HG03469 (cell line): ENCODE data around the gene FAN1.

Experiments used
- ATAC-seq: cut with Tn5 transposase; IDR thresholded peaks from one replicate; pipeline ENCODE4 v1.9.1; 2021; ENCODE audit warnings: mild to moderate bottlenecking, moderate library complexity, moderate number of reproducible peaks; ENCODE audit not compliant: unreplicated experiment

FAN1 gene

DNA sequence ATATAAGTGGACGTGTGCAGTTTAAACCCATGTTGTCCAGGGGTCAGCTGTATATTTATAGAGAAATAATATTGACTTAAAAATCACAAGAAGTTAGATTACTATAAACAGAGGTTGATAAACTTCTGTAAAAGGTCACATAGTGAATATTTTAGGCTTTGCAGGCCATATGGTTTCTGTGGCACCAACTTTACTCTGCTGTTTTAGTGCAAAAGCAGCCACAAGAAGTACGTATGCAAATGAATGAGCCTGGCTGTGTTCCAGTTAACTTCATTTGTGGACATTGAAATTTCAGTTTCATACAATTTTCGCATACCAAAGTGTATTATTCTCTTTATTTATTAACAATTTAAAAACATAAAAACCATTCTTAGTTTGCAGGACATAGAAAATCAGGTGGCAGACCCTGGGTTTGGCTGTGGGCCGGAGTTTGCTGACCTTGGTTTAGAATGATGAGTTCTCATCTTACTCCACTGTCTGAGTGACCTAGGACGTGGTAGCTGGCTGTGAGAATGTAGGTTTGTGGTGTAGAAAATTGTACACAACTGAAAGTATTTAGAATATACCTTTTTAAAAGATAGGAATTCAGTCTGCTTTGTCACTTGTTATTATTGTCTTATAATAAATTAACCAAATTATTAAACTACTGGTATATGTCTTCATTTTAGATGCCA lies 16.3 kb downstream of the FAN1 start:
- ATAC-seq, result no peak

DNA sequence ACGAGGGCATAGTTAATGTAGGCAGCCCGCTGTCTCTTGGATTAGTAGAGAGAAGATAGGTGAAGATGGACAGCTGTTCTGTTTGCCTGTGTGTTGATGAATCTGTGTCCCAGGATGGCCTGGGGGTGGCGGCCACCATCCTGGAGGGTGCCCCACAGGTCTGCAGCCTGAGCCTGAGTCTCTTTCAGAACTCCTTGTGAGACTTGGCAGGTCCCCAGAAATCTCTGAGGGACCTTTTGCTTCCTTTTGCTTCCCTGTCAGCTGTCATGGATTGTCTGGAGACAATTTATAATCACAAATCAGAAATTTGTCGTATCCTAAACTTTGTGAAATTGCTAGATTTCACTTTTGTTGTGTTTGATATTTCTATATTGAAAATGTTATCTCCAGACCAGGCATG lies 17.4 kb downstream of the FAN1 start:
- ATAC-seq, result no peak

DNA sequence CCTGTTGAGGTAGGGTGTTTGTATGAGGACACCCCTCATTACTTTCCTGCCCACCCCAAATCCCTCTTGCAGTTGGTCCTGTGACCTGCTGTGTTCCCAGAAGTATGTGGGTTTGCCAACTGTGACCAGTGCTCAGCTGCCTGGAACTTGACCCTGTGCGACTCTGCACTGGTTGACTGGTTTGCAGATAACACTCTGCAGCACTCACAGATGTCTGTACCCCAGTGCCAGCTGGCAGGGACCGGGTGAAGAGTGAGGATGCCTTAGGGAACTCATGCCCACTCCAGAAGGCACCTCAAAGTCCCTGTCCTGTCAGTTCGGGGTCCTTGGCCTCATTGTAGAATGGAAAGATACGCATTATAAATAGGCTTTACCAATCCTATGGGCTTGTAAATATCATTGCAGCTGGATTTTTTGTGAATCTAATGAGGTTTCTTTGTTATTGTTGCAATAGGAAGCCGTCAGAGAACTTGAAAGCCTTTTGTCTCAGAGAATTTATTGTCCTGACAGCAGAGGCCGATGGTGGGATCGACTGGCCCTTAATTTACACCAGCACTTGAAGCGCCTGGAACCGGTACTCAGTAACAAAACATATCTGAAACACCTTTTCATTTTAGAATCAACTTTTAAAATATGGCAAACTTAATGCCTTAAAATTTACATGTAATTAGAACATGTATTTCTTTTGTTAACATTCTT lies 18.2 kb downstream of the FAN1 start:
- no peak for ATAC-seq

DNA sequence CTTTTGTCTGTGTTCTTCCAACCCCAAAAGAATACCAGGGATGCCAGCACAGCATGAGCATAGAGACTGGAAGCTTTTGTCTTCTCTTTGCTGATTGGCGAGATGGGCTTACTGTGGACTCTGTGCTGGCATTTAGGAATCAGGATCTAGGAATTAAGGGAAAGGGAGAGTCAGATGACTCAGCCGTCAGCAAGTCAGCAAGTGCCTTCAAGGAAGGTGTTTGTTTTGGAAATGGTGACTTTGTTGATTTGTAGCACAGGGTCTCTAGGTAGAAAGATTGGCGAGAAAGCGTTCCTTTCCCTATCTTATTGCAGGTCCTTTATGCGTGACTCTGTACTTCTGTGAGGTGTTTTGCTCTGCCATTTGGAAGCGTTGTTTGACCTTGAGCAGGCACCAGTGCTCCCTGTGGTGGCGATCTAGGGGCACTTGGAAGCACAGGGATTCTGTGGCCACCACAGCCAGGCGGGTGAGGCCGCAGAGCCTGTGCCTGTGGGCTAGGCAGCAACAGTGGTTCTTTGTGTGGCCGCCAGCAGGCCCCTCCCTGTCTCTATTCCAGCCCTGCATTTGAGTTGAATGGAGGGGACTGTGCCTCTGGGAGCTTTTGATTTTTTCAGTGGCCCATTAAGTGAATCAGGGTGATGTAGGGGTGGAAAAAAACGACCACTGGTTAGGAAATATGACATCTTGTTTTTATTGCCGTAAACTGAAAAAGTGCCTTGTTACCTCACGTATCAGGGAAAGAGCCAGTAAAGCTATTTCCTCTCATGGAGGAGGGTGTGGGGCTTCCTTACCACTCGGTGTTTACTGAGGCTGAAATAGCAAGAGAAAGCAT lies 19.0 kb downstream of the FAN1 start:
- ATAC-seq, result no peak

DNA sequence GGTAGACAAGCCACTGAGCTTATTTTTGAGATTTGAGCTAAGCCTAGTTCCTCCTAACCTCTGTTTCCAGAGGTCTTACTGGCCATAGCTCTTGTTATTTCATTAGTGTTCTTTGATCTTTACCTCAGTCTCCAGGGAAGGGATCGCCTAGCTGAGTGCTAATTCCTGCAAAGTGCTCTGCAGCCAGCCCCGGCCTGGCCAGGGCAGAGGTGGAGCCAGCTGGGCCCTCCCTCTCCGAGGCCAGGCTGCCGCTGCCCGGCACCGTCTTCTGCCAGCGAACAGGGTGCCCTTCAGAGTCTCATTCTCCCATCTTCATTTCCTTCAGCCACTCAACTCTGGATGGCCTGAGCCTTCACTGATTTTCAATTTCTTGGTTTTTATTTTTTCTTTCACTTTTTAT lies 19.7 kb downstream of the FAN1 start:
- ATAC-seq, result no peak

DNA sequence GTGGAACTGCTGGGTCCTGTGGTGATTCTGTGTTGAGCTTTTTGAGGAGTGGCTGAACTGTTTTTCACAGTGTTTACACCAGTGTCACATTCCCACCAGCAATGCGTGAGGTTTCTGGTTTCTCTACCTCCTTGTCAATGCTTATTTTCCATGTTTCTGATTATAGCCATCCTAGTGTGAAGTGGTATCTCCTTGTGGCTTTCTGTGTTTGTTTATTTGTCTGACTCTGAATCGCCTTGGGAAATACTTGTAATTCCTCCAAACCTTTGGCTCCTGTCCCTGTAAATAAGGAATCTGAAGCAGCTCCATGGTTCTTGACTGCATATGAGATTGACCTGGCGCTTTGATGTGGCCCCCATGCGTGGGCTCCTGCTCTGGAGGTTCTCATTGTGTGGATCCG lies 20.6 kb downstream of the FAN1 start:
- ATAC-seq, result no peak

DNA sequence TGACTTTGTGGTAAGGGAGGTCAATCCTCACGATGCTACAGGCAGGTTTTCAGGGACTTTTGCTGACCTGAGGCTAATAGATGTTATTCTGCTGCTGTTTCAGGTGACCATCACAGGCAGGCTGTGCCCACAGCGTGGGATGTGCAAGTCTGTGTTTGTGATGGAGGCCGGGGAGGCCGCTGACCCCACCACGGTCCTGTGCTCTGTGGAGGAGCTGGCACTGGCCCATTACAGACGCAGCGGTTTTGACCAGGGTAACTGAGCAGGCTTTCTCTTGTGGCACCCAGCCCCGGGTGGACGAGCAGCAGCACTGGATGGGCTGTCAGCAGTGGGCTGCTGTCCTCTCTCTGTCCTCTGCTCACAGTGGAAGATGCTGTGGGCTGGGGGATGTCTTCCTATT lies 22.0 kb downstream of the FAN1 start:
- ATAC-seq, result no peak

DNA sequence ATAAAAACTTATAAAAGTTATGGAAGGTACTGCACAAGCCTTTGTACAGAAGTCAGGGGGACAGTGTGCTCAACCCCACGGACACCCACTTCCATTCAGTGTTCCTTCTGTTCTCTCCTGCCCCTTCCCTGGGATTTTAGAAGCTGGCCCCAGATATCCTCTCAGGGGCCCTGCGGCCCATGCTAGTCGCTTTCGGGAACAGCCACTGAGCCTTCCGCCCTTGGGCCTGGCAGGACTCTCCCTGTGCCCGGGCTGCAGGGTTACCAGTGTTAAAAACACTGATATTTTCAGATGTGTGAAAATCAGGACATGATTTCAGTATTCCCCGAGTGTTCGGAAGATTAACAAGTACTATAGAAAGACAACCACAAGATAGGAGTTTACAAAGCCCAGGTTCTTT lies 22.4 kb downstream of the FAN1 start:
- no peak for ATAC-seq

DNA sequence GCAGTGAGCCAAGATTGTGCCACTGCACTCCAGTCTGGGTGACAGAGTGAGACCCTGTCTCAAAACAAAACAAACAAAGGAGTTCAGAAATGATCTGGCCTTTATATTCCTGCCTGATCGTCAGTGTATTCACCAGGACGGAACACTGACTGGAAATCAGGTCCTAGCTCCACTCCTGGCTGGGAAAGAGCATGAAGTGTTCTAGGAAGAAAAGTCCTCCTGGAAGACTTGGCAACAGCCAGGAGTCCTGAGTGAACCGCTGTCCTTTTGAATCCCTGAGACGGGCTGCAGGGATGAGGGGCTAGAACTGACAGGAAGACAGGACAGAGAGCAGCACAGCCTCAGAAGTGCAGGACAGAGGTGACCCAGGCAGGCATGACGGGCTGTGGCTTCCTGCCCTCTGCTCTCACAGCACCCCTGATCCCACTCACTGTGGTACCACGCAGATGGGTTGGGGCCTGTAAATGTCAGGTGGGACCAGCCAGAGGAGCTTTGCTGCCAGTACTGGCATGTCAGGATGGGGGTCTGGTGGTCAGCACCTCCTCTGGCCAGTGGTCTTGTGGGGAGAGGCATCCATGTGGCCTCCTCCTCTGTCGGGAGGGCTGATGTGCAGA lies 23.5 kb downstream of the FAN1 start:
- ATAC-seq, result no peak

DNA sequence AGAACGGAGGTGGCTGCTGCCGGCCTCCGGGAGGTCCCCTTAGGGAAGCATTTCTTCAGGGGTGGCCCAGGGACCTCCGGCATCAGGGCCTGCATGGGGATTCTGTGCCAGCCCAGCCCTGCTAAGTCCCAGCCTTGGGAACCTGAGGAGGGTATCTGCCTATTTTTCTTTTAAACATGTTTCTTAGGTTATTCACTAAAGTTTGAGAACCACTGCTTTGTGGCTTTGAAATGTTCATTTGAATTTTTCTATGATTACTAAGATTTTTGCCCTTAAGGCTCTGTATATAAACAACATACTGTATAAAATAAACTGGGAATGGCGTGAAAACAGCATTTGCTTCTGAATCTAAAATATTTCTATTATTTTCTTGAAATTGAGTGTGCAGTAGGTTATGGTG lies 24.4 kb downstream of the FAN1 start:
- no peak for ATAC-seq

DNA sequence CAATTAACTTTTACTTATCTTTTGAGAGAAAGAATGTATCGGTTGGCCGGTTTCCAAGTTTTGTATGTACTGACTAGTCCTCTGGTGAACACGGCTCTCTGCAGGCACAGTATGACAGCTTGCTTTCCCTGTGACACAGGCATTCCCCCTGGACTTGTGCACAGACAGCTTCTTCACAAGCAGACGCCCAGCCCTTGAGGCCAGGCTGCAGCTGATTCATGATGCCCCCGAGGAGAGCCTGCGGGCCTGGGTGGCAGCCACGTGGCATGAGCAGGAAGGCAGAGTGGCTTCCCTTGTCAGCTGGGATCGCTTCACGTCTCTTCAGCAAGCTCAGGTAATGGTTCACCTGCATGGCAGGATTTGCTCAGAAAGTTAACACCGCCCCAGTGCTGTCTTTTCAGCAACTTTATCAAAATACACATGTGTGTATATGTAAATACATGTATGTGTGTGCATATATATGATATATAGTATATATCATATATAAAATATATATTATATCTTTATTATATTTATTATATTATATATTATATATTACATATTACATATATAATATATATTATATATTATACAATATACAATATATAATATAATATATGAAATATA lies 25.5 kb downstream of the FAN1 start:
- ATAC-seq, result no peak

DNA sequence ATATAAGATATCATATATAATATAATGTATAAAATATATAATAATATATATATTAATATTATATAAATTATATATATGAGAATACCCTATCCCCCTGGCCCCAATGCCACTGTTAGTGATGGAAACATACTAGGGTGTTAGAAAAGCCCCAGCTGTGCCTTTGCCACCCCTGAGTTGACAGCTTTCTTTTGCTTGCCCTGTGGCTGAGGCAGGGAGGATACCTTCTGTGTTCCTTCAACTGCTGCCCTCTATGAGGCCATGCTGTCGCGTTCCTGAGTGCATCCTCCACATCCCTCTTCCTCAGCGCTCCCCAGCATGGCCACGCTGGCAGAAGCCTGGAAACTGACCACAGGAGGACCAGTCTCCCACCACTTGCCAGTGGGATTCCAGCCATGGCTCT lies 26.3 kb downstream of the FAN1 start:
- ATAC-seq, result no peak

DNA sequence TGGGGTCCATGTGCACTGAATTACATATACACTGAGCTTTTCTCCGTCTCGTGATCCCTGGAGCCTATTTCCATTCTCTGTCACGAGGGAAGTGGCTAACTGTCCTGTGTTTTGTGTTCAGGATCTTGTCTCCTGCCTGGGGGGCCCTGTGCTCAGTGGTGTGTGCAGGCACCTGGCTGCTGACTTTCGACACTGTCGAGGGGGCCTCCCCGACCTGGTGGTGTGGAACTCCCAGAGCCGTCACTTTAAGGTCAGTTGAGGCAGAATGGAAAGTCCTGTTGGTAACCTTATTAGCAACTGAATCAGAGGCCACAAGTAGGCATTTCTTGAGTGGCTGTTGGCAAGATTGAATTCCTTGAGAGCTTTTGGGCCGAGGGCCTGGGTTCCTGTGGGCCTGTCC lies 26.7 kb downstream of the FAN1 start:
- ATAC-seq, result no peak

DNA sequence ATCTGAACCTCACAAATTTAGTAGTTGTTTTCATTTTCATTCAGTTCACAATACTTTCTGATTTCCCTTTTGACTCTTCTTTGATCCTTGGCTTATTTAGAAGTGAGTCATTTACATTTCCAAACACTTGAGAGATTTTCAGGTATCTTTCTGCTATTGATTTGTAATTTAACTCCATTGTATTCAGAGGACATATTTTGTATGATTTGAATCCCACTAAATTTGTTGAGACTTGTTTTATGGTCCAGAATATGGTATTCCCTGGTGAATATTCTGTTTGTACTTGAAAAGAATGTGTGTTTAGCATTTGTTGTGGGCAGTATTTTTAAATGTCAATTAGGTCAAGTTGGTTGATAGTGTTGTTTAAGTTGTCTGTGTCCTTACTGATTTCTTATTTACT lies 29.6 kb downstream of the FAN1 start:
- no peak for ATAC-seq

DNA sequence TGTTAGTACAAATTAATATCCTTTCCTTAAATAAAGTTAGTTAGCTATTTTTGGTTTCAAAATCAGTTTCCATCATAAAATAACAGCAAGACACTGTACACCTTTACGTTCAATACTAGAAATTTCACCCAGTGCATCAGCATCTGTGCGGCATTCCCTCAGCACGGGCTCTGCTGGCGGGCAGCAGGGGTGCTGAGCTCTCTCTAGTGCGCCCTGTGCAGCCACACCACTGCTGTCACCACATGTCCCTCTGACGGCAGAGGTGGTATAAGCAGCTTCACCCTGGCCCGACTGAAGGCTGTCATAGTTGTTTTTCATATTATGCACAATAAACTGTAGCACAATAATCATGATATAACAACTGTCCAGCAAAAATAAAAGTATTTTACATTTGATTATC lies 35.4 kb downstream of the FAN1 start:
- ATAC-seq, result no peak

DNA sequence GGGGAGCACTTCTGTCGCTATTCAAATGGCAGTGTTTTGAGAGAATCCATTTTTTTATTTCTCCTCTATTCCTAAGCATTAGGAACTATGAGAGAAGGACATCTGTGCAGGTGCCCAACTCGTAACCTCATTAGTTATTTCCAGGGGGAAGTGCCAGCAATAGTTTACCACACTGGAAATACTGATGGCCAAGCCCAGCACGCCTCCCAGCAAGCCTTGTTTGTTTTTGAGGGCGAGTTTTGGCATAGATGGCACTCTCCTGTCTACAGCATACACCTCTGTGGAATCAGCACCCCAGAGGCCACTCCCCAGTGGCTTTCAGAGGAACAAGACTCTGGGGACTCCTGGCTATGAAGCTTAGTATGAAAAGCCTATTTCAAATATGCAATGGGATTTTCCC lies 36.6 kb downstream of the FAN1 start:
- no peak for ATAC-seq

DNA sequence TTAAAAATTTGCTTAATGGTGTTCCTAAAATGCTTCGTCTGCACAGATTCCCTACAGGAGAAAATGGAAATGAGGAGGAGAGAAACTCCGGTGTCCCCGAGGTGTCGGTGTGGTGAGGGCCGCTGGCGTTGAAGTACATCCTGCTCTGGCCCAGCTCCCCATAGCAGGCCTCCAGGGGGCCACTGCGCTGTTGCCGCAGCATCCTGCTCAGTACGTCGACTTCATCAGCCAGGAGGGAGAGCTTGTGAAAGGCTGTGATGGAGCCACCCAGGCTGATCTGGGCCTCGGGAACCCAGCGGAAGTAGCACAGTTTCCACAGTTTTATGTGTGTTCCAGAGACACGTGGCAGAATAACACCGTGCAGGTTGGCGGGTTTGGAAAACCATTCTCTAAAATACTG lies 37.8 kb downstream of the FAN1 start:
- no peak for ATAC-seq

DNA sequence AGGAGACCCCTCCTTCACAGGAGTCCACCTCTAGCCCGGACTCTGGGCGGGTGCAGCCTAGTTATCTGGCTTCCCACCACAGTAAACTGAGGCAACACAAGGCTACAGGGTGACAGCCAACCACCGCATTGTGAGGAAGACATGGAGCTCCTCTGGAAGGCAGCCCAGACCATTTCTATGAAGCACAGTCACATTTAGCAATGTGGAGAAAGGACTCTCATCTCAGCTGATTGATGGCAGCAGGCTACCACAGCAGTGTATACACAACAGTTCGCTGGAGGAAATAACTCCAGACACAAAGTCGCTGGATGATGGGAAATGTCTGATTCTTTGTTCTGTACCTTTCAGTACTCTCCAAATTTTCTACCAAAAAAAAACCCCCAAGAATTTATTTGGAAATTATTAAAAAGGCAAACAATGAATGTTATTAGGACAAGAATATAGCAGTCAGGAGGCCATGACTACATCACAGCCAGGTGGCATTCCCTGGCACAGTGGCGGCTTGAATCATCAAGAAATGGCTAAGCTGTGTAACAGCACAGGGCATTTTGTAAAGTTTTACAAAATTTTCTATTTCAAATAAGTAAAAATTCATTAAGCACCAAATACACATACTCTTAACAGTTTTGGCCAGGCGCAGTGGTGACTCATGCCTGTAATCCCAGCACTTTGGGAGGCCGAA lies 40.1 kb downstream of the FAN1 start:
- ATAC-seq, result no peak

DNA sequence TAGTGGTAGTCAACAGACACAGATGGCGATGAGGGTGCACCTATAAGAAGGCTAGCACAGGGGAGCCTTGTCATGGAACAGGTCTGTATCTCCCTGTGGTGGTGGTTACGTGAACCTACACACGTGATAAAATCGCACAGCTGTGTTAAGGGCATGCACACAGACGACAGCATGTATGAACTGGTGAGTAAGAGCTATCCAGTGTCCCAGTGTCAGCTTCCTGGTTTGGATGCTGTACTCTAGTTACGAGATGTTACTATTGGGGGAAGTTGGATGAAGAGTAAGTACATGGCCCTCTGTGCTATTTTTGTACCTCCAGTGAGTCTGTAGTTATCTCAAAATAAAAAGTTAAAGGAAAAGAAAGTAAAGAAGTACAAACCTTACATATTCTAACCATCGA lies 49.5 kb downstream of the FAN1 start:
- ATAC-seq, result no peak

DNA sequence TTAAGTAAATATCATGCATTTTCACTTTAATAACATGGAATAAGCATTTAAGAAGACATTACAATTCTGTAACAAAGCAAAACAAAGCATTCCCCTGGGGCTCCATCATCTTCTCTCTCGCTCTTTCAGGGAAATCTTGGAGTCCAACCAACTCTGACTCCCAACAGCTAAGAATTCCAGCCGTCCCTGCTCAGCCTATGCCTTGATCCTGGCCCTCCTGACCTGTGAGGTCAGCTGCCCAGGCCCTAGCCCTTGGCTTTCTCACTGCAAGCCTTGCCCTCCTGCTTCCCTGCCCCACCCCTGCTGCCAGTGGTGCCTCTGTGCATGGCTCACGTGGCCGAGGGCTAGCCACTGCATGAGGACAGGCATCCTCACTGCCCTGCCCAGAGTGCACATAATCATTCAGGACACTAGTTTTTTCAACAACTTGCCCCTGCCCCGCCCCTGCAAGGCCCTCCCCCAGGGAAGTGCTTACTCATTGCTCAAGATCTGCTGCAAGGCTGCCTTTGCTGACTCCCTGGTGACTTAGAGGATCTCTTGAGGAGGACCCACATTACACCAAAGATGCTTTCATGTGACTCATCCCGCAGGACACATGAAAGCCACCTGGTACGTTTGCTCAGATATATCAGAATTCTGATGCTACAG lies 50.1 kb downstream of the FAN1 start:
- ATAC-seq, result no peak
